NB4 (cell line): ENCODE measurements around the gene LRRC4C.

Experiments used
- MYC ChIP-seq: IDR thresholded peaks from 2 replicates; pipeline ENCODE4 v1.6.1; 2011; ENCODE audit warnings: low read depth, low read length
- POLR2A ChIP-seq: IDR thresholded peaks from 2 replicates; pipeline ENCODE4 v1.6.1; 2011; ENCODE audit warnings: mild to moderate bottlenecking; ENCODE audit not compliant: insufficient read length; ENCODE audit errors: extremely low read depth
- TF ChIP-seq, protein P1 (sequence below): IDR thresholded peaks from one replicate; pipeline ENCODE4 v1.5.1; 2012; ENCODE audit warnings: low read depth, low read length
- TF ChIP-seq, protein P2 (sequence below): IDR thresholded peaks from 2 replicates; pipeline ENCODE4 v1.6.1; 2011; ENCODE audit warnings: low read depth, low read length

DNA sequence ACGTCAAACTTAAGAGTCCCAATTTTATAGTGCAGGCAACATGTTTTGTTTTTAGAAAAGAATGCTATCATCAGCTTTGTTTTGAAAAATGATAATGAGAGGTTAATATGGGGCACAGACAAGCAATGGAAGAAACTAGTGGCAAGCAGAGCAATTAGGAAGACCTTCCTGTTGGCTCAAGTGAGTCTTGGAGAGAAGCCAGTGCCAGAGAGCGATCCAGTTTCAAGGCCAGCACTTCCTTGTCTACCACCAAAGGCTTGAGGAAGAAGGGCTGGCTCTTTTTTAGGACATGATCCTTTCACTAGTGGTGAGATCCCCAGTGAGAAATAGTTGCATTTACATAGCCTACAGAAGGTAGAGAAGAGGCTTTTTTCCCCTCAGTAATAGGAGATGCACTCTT is 1340.7 kb downstream of the LRRC4C start:
- TF ChIP-seq, protein P1, sequence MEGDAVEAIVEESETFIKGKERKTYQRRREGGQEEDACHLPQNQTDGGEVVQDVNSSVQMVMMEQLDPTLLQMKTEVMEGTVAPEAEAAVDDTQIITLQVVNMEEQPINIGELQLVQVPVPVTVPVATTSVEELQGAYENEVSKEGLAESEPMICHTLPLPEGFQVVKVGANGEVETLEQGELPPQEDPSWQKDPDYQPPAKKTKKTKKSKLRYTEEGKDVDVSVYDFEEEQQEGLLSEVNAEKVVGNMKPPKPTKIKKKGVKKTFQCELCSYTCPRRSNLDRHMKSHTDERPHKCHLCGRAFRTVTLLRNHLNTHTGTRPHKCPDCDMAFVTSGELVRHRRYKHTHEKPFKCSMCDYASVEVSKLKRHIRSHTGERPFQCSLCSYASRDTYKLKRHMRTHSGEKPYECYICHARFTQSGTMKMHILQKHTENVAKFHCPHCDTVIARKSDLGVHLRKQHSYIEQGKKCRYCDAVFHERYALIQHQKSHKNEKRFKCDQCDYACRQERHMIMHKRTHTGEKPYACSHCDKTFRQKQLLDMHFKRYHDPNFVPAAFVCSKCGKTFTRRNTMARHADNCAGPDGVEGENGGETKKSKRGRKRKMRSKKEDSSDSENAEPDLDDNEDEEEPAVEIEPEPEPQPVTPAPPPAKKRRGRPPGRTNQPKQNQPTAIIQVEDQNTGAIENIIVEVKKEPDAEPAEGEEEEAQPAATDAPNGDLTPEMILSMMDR, result no peak
- TF ChIP-seq, protein P2, sequence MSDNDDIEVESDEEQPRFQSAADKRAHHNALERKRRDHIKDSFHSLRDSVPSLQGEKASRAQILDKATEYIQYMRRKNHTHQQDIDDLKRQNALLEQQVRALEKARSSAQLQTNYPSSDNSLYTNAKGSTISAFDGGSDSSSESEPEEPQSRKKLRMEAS, result no peak
- no peak for TF ChIP-seq POLR2A
- no peak for TF ChIP-seq MYC
